Astrocyte (in vitro differentiated cells and primary cell): ENCODE measurements around the gene CHST15. TPM values are rescaled to one million over a fixed set of nuclear protein-coding genes. Genes with fewer than 3 reads are reported as not detected.
"Not testable (repeated sequence)": the region's sequence is repeated elsewhere in the genome, so short reads cannot be mapped to it uniquely, and the experiment has no call there.

Experiments
- DNase-seq: peaks from one replicate; pipeline ENCODE4 v3.0.0-alpha.2; 2010; ENCODE audit warnings: low read depth
- FAIRE-seq: peaks from 2 replicates; lab custom pipeline; 2011; peaks lifted over from hg19 to GRCh38; lab: Jason Lieb, UNC
- H2AFZ ChIP-seq: 2 replicates; pipeline ENCODE4 v1.6.0; 2012; ENCODE audit warnings: low read depth, low read length, inconsistent platforms
- H3K27ac ChIP-seq: 2 replicates; pipeline ENCODE4 v1.5.1; 2011; ENCODE audit warnings: low read depth, low read length, inconsistent platforms
- H3K27me3 ChIP-seq: 2 replicates; pipeline ENCODE4 v1.6.0; 2011; ENCODE audit warnings: low read length, inconsistent platforms; ENCODE audit not compliant: insufficient read depth
- H3K36me3 ChIP-seq: 2 replicates; pipeline ENCODE4 v1.5.1; 2011; ENCODE audit warnings: low read length, inconsistent platforms; ENCODE audit not compliant: insufficient read depth
- H3K4me1 ChIP-seq: 2 replicates; pipeline ENCODE4 v1.5.1; 2011; ENCODE audit warnings: low read length, inconsistent platforms; ENCODE audit not compliant: insufficient read depth
- H3K4me2 ChIP-seq: 2 replicates; pipeline ENCODE4 v1.6.0; 2012; ENCODE audit warnings: low read length, inconsistent platforms
- H3K4me3 ChIP-seq: 2 replicates; pipeline ENCODE4 v1.5.1; 2011; ENCODE audit warnings: low read depth, mild to moderate bottlenecking, low read length, inconsistent platforms; ENCODE audit not compliant: insufficient read depth
- H3K79me2 ChIP-seq: 2 replicates; pipeline ENCODE4 v1.6.0; 2012; ENCODE audit warnings: mild to moderate bottlenecking, low read length, inconsistent platforms; ENCODE audit not compliant: insufficient read depth
- H3K9ac ChIP-seq: 2 replicates; pipeline ENCODE4 v1.6.0; 2012; ENCODE audit warnings: mild to moderate bottlenecking, low read length, inconsistent platforms
- H3K9me3 ChIP-seq: 2 replicates; pipeline ENCODE4 v1.5.1; 2012; ENCODE audit warnings: low read depth, mild to moderate bottlenecking, low read length, inconsistent platforms; ENCODE audit not compliant: insufficient read depth
- H4K20me1 ChIP-seq: 2 replicates; pipeline ENCODE4 v1.6.0; 2012; ENCODE audit warnings: low read length, inconsistent platforms; ENCODE audit not compliant: insufficient read depth
- H3K27ac Mint-ChIP-seq: one replicate; pipeline ENCODE4 v1.8.0; 2021; ENCODE audit warnings: mild to moderate bottlenecking, mixed read lengths; ENCODE audit not compliant: unreplicated experiment
- H3K27me3 Mint-ChIP-seq: one replicate; pipeline ENCODE4 v1.8.0; 2021; ENCODE audit warnings: low read depth, mixed read lengths; ENCODE audit not compliant: unreplicated experiment
- H3K36me3 Mint-ChIP-seq: one replicate; pipeline ENCODE4 v1.8.0; 2021; ENCODE audit warnings: low read depth, mixed read lengths; ENCODE audit not compliant: unreplicated experiment
- H3K4me1 Mint-ChIP-seq: one replicate; pipeline ENCODE4 v1.8.0; 2021; ENCODE audit warnings: low read depth, mixed read lengths; ENCODE audit not compliant: unreplicated experiment
- H3K4me3 Mint-ChIP-seq: one replicate; pipeline ENCODE4 v1.8.0; 2021; ENCODE audit warnings: mild to moderate bottlenecking, moderate library complexity, mixed read lengths; ENCODE audit not compliant: unreplicated experiment
- H3K9me3 Mint-ChIP-seq: one replicate; pipeline ENCODE4 v1.8.0; 2021; ENCODE audit warnings: mild to moderate bottlenecking, mixed read lengths; ENCODE audit not compliant: unreplicated experiment
- CTCF ChIP-seq: IDR thresholded peaks from 2 replicates; pipeline ENCODE4 v1.5.1; 2011; ENCODE audit warnings: low read depth, mild to moderate bottlenecking, inconsistent platforms, low read length, moderate library complexity; ENCODE audit not compliant: insufficient read depth
- EZH2 ChIP-seq: IDR thresholded peaks from 2 replicates; pipeline ENCODE4 v1.6.1; 2012; ENCODE audit warnings: mild to moderate bottlenecking, low read length, inconsistent platforms; ENCODE audit not compliant: insufficient read depth
- total RNA-seq: library from RNA; stranded (reverse); gene quantifications from 2 replicates; pipeline ENCODE4 v1.2.1, GENCODE V29; 2021

Gene CHST15
- total RNA-seq, 1 donor from 2014 or later: 20.6 TPM

- peaks cover 2% of the 10 kb centered on the region for H3K36me3 Mint-ChIP-seq
- Histone ChIP-seq H3K79me2 (no peaks in the 10 kb centered on the region), H3K27me3 (peaks cover 34% of the 10 kb centered on the region), H3K4me1 (peaks cover 6% of the 10 kb centered on the region), H3K9ac (no peak overlapping the region), H3K9me3 (no peaks in the 10 kb centered on the region), H3K36me3 (no peaks in the 10 kb centered on the region), H4K20me1 (no peaks in the 10 kb centered on the region), H3K4me2 (no peak overlapping the region), H3K27ac (no peak overlapping the region), H2AFZ (no peak overlapping the region), H3K4me3 (no peak overlapping the region)
- peaks cover 35% of the 10 kb centered on the region for H3K27me3 Mint-ChIP-seq
- H3K27ac Mint-ChIP-seq: no peak overlapping the region
- peaks cover 3% of the 10 kb centered on the region for H3K4me1 Mint-ChIP-seq
- DNase-seq: no peak
- no peak for FAIRE-seq
- H3K9me3 Mint-ChIP-seq: peaks cover 20% of the 10 kb centered on the region
- TF ChIP-seq EZH2: no peak
- TF ChIP-seq CTCF: no peak
- H3K4me3 Mint-ChIP-seq: no peak overlapping the region
Observed at GRCh38 chr10:124097883-124098282, 4.5 kb upstream of the CHST15 start.

GRCh38 chr10:124096494-124096893 is 3.1 kb upstream of the CHST15 start:
- peaks cover 33% of the 10 kb centered on the region for H3K27me3 Mint-ChIP-seq
- no peak for FAIRE-seq
- H3K27me3 ChIP-seq: peaks cover 37% of the 10 kb centered on the region

GRCh38 chr10:124095801-124096200 is 2.4 kb upstream of the CHST15 start:
- Histone ChIP-seq H3K27me3 (peaks cover 44% of the 10 kb centered on the region), H3K4me1 (peaks cover 12% of the 10 kb centered on the region)
- not testable (repeated sequence) for H3K9me3 ChIP-seq, H3K27ac Mint-ChIP-seq, H3K4me3 Mint-ChIP-seq, DNase-seq, H3K36me3 ChIP-seq, H3K4me2 ChIP-seq, H3K27ac ChIP-seq, H4K20me1 ChIP-seq, H3K4me3 ChIP-seq, H3K36me3 Mint-ChIP-seq, H3K79me2 ChIP-seq, H2AFZ ChIP-seq, FAIRE-seq, H3K9ac ChIP-seq, H3K4me1 Mint-ChIP-seq
- Mint-ChIP-seq H3K27me3 (peaks cover 36% of the 10 kb centered on the region), H3K9me3 (peaks cover 21% of the 10 kb centered on the region)

More at GRCh38 chr10:124096494-124096893, 3.1 kb upstream of the CHST15 start:
- H3K27ac Mint-ChIP-seq: no peak overlapping the region
- Histone ChIP-seq H3K9ac (no peak overlapping the region), H2AFZ (no peak overlapping the region), H3K27ac (no peak overlapping the region), H4K20me1 (peaks cover under 1% of the 10 kb centered on the region), H3K4me3 (no peak overlapping the region), H3K4me1 (peaks cover 12% of the 10 kb centered on the region), H3K79me2 (no peaks in the 10 kb centered on the region), H3K36me3 (no peaks in the 10 kb centered on the region), H3K9me3 (no peaks in the 10 kb centered on the region), H3K4me2 (no peak overlapping the region)
- H3K4me3 Mint-ChIP-seq: no peak overlapping the region
- TF ChIP-seq EZH2: no peak
- TF ChIP-seq CTCF: no peak
- peaks cover 2% of the 10 kb centered on the region for H3K36me3 Mint-ChIP-seq
- peaks cover 3% of the 10 kb centered on the region for H3K4me1 Mint-ChIP-seq
- peaks cover 20% of the 10 kb centered on the region for H3K9me3 Mint-ChIP-seq
- DNase-seq: no peak
